Measurements from ENCODE around the gene VARS2. TPM values are rescaled to one million over a fixed set of nuclear protein-coding genes. Genes with fewer than 3 reads are reported as not detected.
A peak's percentile ranks its signal among the peaks of the same experiment; 100 is the strongest.
"Not testable (repeated sequence)": the region's sequence is repeated elsewhere in the genome, so short reads cannot be mapped to it uniquely, and the experiment has no call there.

The VARS2 gene
- total RNA-seq, 1 donor from 2014 or later: 26.3 TPM

GRCh38 chr6:30965140-30965601, 51.1 kb downstream of the VARS2 start:
- peak; percentile 14 for ATAC-seq

DNA sequence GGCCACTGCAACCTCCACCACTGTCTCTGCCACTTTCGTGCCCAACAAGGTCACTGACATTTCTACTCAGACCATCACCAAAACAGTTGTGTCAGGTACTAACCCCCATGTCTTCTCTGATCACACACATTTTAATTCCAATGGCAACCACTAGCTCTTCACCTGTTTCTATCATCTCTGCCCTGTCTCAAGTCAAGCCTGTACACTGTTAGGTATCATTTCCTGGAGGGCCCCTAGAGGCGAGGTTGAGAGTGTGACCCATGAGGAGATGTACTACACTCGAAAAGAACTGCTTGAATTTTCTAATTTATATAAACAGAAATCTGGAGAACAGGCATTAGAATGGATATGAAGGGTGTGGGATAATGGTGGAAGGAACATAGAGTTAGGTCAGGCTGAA, 52.1 kb downstream of the VARS2 start:
- no peak for ATAC-seq

GRCh38 chr6:30969171-30969570, 55.1 kb downstream of the VARS2 start:
- ATAC-seq: not testable (repeated sequence)

DNA sequence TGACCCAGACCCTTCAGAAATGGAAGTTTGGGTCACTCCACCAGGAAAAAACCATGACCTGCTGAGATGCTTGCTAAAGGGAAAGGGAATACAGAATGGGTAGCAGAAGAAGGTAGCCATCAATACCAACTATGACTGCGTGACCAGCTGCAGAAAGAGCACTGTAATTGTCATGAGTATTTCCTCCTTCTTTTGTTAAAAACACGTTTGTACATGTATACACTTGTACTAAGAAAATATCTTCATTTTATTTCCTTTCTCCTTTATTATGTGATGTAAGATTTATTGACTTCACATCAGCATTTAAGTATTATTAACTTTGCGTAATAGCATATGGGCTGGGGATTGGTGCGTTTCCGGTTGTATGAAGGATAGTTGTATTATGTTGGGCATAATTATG, 56.9 kb downstream of the VARS2 start:
- ATAC-seq: no peak

- peak; percentile 18 for ATAC-seq
Measured at GRCh38 chr6:30972816-30973215, 58.8 kb downstream of the VARS2 start.

DNA sequence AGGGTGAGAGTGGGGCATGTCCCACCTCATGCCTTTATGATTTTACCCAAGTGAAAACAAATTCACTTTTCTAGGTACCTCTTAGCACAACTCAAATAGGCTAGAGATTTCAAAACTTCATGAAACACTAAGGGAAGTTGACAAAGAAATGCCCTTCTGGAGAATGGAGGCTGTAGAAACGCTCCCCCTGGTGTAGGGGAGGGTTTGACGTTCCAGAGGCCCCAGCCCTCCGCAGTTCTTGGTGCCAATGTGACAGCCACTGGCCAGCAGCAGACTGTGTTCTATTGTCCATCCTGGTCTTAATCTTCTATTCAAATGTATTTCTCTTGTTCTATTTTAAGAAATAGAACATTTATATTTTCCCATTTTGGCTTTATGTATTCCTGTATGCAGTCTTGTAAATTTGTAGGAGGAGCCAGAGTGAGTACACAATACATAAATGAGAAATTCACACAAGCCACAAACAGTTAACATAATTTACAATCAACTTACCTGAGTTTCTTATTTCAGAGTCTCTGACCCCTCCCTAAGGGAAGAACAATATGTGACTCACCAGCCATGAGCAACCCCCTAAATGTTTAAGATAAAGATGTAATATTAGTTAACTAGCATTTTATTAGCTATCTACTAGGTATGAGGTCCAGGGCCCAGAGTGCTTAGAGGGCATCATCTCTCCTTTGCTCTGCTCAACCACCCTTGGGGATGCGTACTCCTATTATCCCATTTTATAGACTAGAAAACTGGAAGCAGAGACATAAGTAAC, 60.6 kb downstream of the VARS2 start:
- ATAC-seq: no peak

Other genes starting within 250 kb of the VARS2 start
- gene DHX16, start 241.2 kb upstream of the VARS2 start, total RNA-seq: 17.8 TPM
- 22.9 TPM for gene PPP1R18, start 227.6 kb upstream of the VARS2 start, total RNA-seq
- gene NRM, start 223.3 kb upstream of the VARS2 start, total RNA-seq: 12.7 TPM
- 15.7 TPM for gene MDC1, start 197.0 kb upstream of the VARS2 start, total RNA-seq
- gene TUBB, start 193.9 kb upstream of the VARS2 start, total RNA-seq: 327 TPM
- 75.0 TPM for gene FLOT1, start 171.6 kb upstream of the VARS2 start, total RNA-seq
- gene IER3, start 169.7 kb upstream of the VARS2 start, total RNA-seq: 74.3 TPM
- gene DDR1, start 29.7 kb upstream of the VARS2 start, total RNA-seq: 220 TPM
- gene GTF2H4, start 6.0 kb upstream of the VARS2 start, total RNA-seq: 23.9 TPM
- gene SFTA2, start 17.9 kb downstream of the VARS2 start, total RNA-seq: 9.0 TPM
- 1.00 TPM for gene MUCL3, start 26.7 kb downstream of the VARS2 start, total RNA-seq
- gene MUC21, start 69.5 kb downstream of the VARS2 start, total RNA-seq: 721 TPM
- gene MUC22, start 96.2 kb downstream of the VARS2 start, total RNA-seq: 0.88 TPM
- not detected for gene C6orf15, start 198.3 kb downstream of the VARS2 start, total RNA-seq
- gene PSORS1C1, start 200.6 kb downstream of the VARS2 start, total RNA-seq: 0.20 TPM
- gene CDSN, start 206.2 kb downstream of the VARS2 start, total RNA-seq: 0.08 TPM
- 0.40 TPM for gene PSORS1C2, start 224.8 kb downstream of the VARS2 start, total RNA-seq
- gene CCHCR1, start 243.6 kb downstream of the VARS2 start, total RNA-seq: 11.1 TPM
- 14.8 TPM for gene TCF19, start 244.4 kb downstream of the VARS2 start, total RNA-seq

Measured in esophagus mucosa (tissue), 1 donor.